Stimulated activated naive CD4-positive, alpha-beta T cell treated with Interleukin-2 at 50 U/mL for 16 hours (primary cell): ENCODE measurements around the gene FBXW8.

Source experiments
- DNase-seq: peaks from one replicate; lab custom pipeline; 2025; lab: John Stamatoyannopoulos, UW

Gene FBXW8

DNA sequence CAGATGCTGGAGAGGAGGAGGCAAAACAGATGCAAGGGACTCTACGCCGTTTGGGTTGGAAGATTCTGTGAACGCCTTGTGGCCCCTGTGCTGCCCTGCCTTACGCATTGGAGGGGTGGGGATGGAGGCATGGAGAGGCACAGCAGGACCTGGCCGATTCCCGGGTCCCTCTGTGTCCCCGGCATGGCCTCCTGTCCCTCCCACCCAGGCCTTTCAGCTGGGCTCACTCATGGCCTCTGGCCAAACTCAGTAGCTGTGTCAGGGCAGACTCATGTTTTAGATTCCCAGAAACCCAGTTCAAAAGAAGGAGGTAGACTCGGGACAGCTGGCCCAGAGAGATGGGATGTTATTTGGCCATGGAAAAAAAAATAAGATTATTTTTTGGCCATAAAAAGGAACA is 148.4 kb downstream of the FBXW8 start:
- no peak for DNase-seq

DNA sequence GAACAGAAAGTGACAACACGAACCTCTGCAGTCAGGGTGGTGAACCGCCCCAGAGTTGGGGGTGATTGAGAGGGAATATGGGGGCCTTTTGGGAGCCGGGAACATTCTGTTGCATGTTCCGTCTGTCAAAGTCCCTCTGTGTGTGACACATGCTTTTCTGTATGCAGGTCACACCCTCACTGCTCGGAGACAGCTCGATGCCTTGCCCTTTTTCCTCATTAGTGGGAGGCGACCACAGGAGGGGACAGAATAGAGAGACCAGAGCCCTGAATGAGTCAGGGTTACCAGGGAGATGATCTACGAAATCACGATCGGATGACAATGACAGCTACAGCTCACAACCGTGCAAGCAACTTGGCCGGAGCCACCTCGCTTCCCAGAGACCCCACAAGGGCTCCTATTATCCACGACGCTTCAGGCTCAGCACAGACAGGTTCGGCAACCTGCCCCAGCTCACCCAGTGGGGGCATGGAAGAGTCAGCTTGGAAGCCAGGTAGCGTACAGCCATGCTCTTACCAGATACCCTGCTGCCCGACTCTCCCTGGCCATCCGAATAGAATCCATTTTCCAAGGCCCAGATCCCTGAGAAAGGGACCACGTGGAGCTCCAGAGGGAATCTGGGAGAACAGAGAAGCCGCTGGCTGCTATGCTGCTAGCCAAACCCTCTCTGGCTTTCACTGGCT is 149.6 kb downstream of the FBXW8 start:
- DNase-seq: no peak

DNA sequence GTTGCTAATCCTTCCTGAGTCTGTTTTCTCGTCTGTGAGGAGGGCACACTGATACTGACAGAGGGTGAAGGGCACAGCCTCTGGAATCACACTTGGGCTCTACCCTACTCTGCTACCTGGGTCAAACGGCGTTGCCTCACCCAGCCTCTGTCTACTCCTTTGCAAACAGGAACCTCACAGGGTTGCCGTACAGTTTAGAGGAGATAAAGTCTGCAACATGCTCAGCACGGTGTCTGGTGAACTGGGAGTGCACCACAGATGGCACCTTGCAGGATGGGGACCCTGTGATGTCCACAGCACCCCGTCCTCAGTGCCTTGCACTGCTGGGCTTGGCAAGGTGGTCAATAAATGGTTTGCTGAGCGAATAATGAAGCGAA is 150.2 kb downstream of the FBXW8 start:
- no peak for DNase-seq

DNA sequence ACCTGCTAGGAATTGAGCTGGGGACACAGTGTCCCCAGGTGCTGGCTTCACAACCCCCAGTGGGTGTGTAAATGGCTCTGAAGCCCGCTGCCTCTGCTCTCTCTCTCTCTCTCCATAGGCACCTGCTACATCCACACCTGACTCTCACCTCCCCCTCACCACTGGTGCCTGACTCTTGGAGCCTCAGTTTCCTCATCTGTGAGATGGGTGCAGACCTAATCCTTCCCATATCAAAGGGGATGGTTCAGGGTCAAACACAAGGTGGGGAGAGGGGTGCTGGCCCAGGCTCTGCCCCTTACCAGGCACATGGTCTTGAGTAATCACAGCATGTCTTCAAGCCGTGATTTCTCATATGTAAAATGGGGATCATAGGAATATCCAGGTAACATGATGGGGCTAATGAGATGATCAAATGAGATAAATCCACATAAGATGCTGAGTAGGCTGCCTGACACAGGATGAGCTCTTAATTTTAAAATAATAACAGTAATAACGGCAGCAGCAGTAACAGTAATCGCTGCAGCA is 150.9 kb downstream of the FBXW8 start:
- no peak for DNase-seq

DNA sequence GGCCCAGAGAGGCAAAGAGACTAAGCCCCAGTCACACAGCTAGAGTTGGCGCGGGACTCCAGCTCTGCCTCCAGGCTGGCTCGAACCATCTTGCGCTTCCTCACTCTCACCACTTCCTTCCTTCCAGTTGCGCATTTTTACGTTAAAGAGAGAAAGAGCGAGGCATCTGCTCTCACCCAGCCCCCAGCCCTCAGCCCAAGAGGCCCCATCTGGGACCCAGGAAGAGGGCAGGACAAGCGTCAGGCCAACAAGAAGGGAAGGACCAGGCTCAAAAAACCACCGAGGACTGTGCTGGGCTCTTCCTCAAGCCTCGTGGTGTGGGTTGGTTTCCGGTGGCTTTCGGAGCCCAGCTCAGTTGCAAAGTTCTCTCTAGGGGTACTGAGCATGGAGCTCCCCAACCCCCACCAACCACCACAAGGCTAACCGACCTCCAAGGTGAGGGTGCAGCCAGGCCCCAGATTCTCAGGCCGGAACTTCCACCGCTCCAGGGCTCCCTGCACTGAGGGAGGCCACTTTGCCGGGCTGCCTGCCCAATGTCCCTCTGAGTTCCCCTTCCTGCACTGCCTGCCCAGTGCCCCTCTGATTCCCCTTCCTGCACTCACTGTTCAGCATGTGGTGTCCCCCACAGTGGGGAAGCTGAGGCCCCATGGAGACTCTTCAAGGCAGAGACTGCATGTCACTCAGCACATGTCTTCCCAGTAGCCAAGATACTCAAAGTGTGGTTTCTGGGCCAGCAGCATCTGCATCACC is 152.6 kb downstream of the FBXW8 start:
- DNase-seq: no peak

DNA sequence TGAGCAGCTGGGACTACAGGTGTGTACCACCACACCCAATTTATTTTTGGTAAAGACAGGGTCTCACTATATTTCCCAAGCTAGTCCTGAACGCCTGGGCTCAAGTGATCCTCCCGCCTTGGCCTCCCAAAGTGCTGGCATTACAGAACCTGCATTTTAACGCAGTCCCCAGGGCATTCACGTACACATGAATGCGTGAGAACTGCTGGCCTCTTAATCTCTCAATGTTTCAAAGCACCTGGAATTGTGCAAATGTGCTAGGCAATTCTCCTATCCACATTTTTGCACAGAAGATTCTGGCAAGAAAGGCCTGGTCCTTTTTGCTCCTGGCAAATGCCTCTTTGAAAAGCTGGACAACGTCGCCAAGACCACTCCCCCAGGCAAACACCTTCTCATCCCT is 153.3 kb downstream of the FBXW8 start:
- DNase-seq: no peak

DNA sequence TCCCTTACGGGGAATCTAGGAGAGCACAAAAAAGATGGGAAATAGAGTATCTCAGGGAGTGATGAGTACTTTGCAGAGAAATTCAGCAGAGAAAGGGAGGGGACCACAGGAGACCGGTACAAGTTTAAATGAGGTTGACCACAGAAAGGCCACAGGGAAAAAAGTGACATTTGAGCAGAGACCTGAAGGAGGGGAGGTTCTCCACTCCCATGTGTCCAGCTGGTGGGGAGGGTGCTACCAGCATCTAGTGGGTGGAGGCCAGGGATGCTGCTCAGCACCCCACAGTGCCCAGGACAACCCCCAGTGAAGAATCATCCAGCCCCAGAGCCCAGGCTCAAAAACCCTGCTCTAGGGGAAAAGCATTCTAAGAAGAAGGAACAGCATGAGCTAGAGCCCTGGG is 153.8 kb downstream of the FBXW8 start:
- no peak for DNase-seq

DNA sequence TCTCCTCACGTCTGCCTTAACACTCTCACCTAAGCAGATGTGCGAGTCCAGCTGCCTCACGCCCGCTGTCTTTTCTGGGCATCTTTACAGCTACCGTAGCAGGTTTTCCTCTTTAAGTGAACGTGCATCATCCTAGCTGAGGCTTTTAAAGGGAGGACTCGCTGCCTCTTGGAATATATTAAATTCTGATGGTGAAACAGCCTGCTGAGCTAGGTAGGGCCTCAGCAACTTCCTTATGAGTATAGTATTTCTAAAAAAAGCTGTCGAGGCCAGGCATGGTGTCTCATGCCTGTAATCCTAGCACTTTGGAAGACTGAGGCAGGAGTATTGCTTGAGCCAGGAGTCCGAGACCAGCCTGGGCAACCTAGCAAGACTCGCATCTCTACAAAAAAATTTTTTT is 156.3 kb downstream of the FBXW8 start:
- DNase-seq: no peak

DNA sequence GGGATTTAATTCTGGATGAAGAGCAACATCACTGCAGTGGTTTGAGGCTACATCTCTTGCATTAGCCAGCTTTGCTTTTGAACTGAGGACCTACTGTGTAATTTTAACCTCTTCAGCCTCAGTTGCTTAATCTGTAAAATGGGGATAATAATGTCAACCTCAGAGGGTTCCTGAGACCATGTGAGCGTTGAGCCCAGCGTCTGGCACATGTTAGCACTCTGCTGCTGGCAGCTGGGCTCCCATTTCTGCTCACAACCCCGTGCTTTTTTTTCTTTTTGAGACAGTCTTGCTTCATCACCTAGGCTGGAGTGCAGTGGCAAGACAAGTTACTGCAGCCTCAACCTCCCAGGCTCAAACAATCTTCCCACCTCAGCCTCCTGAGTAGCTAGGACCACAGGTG is 156.9 kb downstream of the FBXW8 start:
- DNase-seq: no peak

DNA sequence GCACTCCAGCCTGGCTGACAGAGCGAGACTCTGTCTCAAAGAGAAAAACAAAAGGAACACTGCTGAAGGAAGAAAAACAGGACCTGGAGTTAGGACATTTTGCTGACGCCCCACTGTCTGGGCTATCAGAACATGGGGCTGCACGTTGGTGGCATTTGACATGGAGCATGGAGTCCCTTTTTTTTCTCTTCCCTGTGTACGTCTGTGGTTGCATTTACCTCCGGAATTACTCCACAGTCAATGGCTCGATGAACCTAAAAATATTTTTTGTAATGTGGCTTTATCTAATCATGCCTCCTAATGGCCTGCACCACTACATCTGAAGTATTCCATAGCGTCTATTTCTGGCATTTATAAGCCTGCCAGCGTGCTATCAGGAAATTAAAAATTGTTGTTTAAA is 157.7 kb downstream of the FBXW8 start:
- DNase-seq: no peak

DNA sequence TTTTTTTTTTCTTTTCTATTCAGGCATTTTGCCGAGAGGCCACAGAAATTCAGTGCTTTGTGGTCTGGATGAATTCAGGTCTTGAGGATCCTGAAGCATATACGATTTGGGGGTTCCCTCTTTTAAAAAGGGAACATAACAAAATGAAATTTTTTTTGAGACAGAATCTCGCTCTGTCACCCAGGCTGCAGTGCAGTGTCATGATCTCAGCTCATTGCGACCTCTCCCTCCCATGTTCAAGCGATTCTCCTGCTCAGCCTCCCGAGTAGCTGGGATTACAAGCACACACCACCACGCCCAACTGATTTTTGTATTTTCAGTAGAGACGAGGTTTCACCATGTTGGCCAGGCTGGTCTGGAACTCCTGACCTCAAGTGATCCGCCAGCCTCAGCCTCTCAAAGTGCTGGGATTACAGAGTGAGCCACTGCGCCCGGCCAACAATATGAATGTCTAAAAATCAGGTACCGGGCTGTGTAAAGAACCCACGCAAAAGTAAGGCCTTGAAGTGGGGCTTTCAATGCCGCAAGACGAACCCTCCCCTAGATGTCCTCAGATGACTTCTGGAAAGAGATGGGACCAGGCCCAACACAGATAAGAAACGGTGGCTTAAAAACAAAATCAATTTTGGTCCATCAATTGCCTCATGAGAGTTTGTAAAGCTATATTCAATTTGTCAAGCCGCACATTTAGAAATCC is 158.5 kb downstream of the FBXW8 start:
- DNase-seq: no peak

DNA sequence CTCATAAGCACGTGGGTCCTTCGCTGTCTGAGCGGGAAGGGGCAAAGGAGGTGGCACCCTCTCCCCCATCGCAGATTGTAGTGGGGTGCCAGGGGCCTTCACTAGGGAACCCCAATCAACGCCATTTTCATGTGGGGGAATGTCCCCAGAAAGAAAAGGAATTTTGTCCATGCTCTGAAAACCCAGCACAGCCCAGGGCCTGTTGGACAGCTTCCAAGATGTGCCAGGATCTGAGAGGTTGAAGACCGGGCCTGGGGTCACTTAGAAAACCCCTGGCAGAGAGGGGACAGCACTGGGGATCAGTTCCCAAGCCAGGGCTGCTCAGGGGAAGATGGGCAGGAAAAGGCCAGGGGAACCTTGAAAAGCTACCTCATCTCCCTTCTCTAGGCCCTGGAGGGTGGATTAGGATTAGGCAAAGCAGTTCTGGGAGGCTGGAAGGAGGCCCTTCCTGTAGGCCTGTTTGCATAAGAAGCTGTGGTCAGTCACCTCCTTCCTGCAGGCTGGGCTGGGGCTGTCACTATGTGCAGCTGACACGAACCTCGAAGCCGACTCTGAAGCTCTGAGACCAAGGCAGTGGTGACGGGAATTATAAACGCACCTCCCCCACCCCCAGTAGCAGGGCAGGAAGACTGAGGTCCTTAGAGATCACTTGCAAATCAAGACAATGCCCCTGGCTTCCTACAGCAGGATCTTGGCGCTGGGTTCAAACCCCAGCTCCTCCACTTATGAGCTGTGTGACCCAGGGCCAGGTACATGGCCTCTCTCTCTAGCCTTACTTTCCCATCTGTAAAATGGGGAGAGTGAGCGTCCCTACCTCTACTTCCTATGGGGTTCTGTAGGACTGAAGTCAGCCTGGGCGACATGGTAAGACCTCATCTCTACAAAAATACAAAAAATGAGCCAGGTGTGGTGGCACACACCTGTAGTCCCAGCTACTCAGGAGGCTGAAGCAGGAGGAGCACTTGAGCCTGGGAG is 159.5 kb downstream of the FBXW8 start:
- no peak for DNase-seq

DNA sequence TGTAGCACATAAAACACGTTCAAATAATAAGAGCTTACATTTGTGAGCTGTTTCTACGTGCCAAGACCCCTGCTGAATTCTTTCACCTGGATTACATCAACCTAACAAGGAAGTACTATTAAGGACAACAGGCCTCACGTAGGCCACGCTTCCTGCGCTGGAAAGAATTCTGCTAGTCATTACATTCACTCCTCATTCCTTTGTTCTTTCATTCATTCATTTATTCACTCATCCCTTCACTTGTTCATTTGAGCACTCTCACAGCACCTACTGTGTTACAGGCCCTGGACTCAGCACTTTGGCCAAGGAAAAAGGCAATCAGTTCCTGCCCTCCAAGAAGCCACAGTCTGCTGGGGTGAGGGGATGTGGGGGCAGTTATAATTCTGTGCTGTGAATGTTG is 160.3 kb downstream of the FBXW8 start:
- DNase-seq: no peak

DNA sequence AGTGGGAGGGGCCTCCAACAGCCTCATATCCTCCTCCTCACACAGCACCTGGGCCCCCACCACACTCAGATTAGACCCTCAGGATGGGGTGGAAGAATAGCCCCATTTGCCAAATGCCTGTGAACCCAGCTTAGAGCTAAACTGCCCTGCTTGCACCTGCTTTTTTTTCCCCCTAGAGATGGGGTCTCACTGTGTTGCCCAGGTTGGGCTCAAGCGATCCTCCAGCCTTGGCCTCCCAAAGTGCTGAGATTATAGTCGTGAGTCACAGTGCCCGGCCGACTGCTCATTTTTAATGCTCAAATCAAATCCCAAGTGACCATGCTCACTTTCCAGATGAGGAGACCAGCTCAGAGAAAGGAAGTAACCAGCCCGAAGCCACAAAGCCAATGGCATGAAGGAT is 161.4 kb downstream of the FBXW8 start:
- DNase-seq: no peak

DNA sequence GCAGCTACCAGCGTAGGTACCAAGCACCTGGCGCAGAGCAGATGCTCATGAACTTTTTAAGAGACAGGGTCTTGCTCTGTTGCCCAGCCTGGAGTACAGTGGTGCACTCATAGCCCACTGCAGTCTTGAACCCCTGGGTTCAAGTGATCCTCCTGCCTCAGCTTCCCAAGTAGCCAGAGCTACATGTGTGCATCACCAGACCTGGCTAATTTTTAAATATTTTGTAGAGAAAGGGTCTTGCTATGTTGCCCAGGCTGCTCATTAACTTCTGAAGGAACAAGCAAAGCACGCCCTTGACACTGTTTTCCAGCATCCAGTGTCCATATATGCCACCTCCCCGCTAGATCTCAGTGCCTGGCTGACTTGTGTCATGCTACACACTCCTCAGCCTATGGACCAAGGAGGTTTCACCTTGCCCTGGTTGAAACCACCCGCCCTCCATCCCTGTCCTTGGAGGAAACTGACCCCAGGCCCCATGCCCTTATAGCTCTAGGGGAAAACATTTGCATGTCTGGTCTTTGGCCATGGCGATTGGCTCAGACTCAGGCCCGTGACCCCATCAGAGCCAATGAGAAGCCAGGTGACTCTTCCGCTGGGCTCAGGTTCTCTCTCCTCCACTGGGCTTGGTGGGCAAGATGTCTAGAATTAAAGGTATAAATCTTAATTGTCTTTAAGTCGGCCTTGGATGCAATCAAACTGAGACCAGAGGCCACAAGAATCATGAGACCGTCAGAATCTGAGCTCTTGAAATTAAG is 162.2 kb downstream of the FBXW8 start:
- no peak for DNase-seq

DNA sequence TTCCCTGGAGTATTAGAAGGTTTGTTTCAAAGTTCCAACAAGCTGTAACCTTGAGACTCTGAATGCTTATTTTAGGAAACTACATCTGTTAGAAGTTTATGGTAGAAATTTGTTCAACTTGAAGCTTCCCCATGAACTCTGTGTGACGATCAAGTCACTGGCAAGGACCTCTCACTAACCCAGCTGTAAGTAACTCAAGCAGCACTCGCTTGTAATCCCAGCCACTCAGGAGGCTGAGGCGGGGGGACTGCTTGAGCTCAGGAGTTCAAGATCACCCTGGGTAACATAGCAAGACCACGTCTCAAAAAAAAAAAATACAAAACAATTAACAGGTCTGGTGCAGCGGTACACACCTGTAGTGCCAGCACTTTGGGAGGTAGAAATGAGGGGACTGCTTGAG is 162.9 kb downstream of the FBXW8 start:
- DNase-seq: no peak

DNA sequence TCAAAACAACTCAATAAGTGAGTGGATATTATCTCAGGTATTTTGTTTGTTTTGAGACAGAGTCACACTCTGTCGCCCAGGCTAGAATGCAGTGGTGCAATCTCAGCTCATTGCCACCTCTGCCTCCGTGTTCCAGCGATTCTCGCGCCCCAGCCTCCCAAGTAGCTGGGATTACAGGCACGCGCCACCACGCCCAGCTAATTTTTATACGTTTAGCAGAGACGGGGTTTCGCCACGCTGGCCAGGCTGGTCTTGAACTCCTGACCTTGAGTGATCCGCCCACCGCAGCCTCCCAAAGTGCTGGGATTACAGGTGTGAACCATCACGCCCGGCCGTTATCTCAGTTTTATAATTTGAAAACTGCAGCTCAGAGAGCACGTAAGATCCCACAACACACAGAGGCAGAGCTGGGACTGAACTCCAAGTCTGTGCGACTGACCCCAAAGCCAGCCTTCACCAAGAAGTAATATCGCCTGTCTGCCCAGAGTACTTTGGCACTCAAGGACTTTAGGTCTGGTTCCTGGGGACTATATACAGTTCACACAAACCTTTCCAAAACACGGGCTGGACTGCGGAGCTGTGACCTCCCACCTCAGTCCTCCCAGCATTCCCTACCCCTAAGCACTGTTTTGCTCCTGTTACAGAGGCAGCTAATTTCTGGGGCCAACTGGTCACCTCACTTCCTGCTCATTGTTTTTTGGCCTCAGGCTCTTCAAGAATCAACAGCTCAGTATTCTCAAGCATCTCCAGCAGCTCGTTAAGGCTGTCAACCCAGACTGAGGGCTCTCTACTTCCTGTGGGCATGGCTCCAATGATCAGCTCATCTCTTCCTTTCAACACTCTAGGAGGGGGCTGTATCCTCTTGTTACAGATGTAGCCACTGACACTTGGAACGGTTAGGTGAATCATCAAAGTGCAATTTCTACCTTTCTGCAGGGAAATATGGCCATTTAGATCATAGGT is 165.9 kb downstream of the FBXW8 start:
- no peak for DNase-seq

DNA sequence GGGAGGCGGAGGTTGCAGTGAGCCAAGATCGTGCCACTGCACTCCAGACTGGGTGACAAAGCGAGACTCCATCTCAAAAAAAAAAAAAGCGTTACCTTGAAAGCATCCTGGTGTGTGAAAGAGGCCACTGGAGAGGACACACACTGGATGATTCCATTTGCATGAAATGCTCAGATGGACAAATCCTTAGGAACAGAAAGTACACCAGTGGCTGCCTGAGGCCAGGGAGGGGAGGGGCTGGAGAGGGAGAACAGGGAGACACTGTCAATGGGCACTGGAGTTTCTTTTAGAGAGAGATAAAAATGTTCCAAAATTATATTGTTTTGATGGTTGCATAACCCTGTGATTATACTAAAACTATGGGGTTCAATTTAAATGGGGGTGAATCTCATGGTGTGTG is 168.7 kb downstream of the FBXW8 start:
- no peak for DNase-seq

DNA sequence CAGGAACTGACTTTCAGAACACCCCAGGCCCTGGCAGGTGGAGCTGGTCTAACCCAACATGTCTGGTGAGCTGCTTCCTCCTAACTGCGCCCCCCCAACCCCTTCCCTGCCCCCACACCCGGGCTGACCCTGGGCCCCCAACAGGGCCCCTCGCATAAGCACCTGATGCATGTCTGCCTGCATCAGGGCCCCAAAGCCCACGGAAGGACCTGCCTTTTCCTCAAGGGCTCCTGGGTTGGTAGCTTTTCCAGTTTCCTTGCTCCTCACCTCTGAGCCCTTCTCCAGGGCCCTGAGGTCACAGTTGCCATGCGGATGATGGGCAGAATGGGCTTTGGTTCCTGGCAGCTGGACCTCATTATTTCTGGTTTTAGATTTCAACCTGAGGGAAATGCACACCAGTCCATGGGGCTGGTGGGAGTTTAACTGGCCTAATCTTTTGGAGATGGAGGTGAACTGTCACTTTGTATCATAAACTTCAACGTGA is 170.0 kb downstream of the FBXW8 start:
- DNase-seq: no peak
